ENCODE data around the gene CYP19A1.

The CYP19A1 gene

DNA sequence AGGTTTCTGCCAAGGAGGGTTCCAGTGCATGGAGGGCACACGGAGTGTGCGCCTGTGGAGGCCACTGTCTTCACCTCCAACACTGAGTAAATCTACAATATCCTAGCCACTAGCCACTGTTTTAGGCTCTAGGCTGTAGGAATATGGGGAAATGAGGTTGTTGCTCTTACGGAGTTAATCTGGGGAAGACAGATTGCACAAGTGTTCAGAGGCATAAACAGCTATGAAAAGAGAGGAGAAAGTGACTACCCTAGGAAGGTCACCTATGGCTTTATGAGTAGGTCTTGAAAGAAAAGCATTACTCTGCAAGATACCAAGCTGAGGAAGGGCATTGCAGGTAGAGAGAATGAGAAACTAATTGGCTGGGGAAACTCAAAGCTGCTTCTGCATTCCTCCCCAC, 85.7 kb downstream of the CYP19A1 start:
- no peak for DNase-seq

DNA sequence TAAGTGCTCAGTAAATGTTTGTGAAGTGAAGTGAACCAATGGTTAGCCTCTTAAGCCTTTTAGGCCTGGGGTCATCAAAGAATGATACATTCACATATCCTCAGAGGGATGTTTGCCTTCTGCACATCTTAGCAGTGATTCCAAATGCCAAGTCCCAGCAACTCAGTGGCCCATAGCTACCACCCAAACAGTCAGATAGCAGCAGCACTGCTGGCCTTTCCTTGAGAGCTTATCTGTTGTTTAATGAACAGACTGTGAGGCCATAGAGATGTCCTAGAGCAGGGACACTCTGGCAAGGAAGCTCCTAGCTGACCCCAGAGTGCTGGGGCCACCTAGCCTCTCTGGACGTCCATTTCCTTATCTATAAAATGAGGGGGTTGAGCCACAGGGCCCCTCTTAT, 86.8 kb downstream of the CYP19A1 start:
- DNase-seq, result no peak

DNA sequence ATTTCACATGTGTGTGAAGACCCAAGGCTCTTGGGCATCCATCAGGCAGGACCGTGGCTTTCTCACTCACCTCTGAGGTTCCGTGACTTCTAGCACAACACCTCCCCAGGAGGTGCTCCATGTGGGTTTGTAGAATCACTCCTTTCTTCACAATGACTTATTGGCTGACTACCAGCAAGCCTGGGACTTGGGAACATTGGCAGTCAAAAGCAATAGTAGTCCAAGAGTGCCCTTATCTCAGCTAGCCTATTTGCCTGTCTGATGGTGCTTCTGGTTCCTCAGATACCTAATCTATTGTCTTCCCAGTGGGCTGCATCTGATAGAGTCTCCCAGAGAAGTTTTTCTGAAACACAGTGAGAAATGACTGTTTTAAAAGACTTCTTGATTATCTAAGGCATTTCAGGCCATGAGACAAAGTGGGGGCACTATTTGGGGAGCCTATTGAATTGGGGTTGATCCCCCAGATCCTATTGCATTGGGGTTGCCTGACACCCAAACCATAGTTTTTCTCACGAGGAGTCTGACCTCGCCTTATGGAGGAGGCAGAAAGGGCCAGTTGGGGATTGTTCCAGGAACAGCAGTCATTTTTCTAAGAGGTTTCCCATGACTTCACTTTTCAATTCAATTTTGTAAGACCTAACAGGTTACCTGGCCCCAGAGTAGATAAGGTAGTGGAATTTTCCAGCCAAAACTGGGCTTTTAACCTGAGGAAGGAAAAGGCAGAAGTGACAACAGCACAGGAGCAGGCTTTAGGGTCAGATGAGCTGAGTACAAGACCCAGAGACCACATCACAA, 88.0 kb downstream of the CYP19A1 start:
- DNase-seq, result no peak

DNA sequence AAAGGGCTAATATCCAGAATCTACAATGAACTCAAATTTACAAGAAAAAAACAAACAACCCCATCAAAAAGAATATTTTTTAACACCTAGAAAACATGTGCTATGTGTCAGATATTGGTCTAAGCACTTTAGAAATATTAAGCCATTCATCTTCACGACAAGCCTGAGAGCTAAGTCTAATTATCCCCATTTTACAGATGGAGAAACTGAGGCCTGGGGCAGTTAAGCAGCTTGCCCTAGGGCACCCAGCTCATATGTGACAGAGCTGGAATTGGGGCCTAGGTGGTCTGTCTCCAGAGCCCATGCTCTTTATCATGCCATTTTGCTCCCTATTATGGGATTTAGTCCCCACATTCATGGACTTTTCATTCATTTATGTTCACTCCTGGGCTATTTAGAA, 92.8 kb downstream of the CYP19A1 start:
- DNase-seq, result no peak

DNA sequence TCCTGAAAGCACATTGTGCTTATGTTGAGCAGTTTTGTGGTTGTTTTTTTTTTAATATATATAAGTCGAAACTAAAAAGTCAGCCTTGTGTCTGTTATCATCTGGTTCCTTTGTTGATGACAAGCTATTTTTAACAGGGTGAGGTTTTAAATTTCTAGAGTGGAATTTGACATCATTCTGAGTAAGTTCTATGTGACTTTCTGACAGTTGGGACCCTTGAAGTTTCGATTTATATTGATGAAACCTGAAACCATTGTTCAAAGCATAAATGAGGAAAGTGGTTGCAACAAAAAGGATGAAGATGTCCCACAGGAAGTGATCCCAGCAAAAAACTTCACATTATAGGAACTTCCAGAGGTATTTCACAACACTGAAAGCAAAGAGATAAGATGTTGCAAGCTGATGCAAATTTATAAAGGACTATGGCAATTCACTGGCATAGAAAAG, 94.0 kb downstream of the CYP19A1 start:
- no peak for DNase-seq

DNA sequence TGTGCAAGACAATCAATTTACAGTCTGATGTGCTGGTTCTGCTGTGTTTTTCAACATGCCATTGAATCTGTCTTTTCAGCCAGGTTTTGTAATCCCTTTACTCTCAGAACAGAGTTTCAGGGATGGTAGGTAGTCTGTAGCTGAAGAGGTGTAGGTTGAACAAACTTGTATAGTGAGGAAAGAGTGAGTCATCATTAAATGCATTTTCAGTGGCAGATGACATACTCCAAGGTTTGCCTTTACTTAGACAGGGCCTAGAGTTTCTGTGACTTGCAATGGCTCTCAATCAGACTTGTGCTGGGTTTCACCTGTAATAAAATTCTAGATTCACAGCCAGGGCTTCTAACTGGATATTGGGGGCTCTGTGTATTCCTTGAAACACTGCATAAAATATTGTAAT, 94.6 kb downstream of the CYP19A1 start:
- DNase-seq, result no peak

DNA sequence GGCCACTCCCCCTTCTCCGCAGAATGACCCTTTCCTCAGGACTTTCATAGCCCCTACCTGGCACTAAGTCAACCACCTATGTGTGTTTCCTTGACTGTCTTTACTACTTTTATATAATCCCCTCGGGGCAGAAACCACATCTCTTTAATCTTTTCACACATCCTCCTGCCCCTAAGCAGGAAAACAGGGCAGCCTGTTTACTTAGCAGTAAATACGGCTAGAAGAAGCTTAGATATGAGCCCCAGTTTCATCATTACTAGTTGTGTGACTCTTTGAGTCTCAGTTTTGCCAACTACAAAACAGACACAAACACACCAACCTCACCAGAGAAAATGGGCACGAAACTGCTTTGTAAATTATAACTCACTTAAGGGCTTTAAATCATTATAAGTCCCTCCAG, 98.3 kb downstream of the CYP19A1 start:
- DNase-seq, result no peak

DNA sequence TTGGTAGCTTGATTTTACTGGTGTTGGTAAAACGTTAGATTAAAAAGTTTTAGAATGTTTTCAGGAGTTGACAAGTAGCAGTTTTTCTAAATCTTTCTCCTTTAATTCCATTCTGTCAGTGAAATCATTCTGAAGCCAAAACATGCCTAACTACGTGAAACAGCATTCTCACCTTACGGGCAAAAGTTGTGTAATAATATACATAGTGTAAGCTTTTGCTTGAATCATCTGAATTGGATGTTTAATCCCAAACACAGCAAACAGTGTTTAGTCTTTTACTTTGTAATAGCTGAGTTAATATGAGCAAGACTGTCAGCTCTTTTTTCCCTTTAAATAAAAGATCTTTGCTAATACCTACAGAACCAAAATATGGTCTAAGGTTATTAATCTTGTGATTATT, 100.6 kb downstream of the CYP19A1 start:
- no peak for DNase-seq

DNA sequence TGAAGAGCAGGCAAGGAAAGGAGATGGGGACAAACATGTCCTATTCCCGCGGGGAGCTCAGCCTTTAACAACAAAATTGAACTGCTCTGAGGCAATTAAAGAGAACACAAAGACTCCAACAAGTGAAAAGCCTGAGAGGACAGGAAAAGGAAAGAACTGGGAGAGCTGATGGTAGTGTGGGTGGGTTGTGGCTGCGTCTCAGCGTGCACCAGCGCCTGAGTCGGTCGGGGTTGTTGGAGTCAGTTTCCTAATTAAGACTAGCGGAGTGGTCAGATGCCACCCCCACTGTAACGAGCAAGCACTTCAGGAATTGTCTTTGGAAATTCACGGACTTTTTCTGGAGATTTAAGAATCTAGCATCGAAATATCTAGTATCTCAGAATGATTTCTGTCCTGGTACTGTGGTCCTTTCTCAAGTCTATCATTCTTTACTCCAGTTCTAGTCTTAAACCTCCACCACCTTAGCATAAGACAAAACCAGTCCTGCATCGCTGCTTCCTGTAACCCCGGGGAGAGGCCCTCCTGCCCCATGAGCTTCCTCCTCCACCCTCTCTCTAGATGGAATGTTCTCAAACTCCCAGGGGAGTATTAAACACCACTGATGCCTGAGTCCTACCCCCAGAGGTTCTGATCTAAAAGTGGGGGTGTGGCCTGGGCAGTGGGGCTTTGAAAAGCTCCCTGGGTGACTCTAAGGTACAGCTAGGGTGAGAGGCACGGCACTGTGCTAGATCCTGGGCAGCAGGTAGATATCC, 104.0 kb downstream of the CYP19A1 start:
- no peak for DNase-seq

DNA sequence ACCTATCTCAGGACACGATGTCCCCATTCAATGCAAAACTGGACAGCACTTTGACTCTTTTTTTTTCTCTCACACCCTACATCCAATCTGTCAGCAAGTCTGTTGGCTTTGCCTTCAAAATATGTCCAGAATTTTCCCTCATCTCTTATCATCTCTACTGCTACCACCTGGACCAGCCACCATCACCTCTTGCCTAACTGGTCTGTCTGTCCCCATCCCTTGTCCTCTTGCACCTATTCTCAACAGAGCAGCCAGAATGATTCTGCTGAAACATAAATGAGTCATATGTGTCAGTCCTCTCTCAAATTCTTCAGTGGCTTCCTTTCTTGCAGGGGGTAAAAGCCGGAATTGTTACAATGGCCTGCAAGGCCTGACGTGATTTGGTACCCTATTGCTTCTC, 105.8 kb downstream of the CYP19A1 start:
- no peak for DNase-seq

DNA sequence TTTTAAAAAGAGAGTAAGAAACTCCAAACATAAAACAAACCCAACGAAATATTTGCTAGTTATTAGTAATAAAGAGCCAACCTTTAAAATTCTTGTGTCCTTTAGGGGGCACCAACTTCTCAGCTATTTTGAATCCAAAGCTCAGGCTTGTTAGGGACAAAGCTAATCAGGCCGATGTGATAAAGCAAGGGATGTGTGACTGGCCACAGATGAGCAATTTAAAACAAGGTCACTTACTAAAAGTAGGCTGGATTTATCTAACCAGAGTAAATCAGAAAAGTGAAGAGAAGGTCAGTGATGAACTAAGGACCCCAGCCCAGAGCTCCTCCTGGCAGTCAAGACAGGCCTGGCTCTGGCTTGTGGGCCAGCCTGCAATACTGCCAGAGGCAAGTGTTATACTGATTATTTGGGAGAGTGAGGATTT, 108.5 kb downstream of the CYP19A1 start:
- DNase-seq, result no peak

DNA sequence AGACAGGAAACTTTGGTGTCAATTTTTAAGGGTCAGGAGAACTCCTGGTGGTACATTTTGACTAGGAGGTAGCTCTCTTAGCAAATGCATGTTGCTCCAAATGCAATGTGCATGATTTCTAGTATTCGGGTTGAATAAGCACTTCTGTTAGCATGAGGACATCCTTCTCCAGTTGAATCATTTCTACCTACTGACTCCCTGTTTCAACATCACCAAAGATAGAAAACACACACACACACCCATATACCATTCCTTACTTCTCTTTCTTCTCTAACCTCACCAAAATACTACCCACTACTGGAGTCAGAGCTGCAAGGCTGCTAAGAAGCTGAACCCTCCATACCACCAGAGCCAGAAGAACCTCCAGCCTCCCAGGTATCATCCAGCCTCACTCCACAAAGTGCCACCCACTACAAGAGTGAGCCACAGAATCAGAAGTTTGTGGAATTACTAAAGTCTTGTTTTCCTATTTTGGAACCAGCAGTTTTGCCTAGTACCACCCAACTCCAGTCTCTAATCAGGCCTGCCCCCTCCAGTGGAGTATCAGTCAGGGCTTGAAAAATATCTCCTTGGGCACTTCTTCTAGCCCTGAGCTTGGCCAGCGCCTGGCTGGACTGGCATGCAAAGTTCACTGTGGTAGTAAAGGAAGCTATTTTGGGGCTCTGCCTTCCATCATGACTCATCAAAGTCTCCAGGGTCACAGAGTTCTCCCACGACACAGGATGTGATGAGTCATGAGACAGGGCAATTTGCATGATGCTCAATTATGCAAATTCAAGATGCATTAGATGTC, 110.3 kb downstream of the CYP19A1 start:
- no peak for DNase-seq

DNA sequence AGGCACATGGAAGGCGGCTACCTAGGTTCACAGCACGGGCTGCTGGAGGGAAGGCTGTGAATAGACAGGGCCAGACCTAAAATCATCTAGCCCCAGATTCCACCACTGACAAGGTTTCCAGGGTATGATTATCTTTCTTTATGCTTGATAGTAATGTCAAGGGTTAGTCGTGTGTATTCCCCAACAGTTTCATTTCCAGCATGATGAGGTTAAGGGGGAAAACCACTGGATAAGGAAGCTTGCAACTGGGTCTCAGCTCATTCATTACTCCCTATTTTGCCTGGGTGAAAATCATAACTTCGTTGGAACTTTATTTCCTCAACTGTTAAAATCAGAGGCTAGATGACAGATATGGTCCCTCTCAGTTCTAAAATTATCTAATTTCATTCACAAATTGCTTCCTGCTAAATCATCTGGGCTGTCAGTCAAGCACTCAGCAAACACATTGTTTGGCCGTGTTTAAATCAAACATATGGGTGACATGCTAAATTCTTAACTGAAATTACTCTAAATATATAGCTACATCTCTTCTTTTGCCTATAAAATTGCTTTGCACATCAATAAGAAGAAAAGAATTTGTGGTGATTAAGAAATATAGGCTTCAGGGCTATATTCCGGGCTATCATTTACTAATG, 111.7 kb downstream of the CYP19A1 start:
- DNase-seq, result no peak

DNA sequence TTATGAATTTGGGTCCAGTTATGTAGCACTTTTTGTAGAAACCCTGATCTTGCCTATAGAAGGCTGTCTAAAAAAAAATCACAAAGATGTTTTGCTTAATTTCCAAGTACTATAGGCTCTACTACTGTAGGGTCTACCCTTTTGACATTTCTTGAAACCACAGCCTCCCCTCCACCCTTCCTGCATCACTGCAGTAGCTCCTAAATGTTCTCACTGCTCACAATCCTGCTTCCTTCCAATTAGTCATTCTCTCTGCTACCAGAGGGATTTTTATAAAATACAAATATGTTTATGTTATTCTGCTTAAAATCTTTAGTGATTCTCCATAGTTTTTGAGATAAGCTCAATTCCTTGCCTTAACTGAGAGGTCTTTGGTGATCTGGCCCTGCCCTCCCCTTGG, 114.0 kb downstream of the CYP19A1 start:
- DNase-seq, result no peak

DNA sequence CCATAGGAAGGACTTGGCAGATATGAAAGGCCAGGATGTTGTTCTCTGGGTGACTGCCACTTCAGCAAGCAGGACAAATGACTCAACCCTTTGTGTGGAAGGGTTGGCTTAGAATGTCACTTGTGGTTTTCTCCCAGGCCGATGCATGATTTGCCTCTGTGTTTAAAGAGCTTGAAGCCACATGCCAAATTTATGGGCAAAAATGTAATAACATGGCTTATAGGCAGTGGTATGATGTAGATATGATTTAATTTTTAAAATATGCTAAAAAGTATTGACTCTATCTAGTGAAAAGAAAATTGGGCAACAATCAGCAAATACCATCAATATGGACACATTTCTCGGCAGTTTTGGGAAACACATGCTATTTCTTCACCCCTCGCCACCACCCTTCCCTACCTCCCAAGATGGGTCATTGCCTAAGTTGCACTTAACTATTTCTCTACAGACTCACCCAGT, 114.6 kb downstream of the CYP19A1 start:
- DNase-seq, result no peak

DNA sequence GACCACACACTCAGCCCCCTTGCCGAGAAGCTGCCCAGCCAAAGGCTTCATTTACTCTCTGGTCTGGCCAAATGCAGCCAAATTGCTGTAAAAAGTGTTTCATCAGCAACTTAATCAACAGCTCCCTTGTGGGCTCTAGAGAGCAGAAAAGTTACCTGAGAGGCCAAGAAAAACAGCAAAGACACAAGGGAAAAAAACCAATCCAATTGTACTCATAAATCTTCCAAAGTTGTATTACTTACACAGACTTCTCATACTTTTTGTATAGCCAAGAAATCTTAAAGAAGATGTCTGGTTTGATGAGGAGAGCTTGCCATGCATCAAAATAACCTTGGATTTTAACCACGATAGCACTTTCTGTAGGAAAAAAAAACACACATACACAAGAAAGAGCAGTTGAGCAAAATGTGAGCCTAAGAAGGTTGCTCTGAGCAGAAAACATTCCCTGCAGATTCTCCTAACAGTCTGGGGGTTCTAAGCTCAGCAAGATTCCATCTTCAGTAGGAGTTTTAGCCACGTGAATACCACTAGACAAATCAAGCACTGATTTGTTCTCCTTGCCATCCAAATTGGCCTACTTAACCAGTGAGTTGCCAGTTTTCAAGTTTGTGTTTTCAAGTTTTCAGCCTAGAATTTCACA, 120.0 kb downstream of the CYP19A1 start:
- DNase-seq, result no peak

DNA sequence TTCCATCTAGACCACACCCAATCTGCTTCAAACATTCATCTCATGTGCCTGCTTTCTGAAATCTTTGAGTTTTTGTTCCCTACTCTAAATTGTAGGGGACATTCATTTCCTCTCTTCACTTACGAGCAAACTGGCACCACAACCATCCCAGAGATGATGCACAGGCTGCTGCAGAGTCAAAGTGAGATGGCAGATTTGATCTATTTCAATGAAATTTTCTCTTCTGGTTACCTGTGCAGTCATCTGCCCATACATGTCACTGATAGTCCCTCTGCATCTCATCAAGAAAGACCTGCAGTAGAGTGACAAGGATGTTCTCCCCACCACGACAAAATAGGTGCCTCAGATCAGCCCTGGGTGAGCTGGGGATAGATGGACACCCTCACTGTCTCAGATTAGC, 125.5 kb downstream of the CYP19A1 start:
- DNase-seq, result no peak

DNA sequence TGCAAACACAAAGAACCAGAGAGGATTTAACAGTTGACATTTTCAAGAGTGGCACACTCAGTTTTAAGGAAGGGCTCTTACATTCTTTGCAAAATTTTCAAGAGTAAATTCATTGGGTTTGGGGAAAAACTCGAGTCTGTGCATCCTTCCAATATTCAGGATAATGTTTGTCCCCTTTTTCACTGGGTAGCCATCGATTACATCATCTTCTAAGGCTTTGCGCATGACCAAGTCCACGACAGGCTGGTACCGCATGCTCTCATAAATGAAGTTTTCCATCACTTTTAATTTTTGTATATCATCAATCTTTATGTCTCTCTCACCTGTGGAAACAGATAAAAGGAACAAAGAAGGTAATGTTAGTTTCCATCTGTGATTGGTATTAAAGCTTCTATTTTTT, 126.2 kb downstream of the CYP19A1 start:
- DNase-seq, result no peak

DNA sequence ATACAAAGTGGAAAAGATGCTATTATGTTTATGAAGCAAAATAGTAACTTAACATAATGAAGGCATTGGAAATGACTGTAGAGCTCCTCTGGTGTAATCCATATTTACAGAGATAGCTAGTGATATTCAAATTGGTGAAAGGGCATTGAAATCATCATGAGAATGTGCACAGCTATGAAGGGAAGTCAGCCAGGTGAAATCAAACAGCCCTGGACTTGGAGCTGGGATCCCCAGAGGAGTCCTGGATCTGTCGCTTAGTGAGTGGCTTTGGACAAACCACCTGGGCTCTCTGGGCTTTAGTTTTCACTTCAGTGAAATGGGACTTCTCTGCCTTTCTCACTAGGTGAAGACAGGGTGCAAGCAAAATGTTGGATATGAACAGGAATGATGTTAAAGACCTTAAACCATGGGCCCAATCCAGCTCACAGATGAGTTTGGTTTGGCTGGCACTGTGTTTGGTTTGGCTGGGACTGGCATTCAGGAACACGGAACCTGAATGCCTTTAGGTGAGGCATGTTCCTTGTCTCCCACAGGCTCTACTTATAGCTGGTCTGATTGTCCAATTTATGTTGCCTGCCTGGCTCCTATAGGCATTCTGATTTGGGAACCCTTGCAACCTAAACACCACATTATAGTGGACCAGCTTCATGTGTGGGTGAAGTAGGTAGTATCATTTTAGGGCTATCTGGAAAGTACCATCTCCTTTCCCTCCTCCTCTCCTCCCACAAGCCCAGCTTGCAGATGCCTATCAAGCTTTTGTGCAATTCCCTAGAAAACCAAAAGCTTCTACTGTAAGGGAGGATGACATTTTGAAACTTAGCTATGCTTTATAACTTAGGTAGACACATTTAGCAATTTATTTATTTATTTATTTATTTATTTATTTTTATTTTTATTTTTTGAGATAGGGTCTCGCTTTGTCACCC, 133.1 kb downstream of the CYP19A1 start:
- DNase-seq, result no peak

DNA sequence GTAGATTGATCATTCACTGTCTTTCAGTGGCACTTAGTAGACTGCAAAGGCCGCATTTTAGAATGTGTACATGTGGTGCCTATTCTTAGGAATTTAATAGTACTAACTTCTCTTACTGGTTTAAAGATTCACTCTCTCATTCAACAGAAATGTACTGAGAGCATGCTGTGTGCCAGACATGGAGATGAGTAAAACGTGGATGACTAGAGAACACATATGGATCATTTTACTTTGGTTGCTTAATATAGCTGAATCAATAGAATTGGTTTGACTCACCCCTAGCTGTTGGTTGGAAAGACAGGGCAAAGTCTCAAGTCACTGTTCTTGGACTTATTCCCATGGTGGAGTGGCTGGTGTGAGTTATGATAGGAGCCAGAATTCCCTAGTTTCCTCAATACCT, 134.6 kb downstream of the CYP19A1 start:
- no peak for DNase-seq

DNA sequence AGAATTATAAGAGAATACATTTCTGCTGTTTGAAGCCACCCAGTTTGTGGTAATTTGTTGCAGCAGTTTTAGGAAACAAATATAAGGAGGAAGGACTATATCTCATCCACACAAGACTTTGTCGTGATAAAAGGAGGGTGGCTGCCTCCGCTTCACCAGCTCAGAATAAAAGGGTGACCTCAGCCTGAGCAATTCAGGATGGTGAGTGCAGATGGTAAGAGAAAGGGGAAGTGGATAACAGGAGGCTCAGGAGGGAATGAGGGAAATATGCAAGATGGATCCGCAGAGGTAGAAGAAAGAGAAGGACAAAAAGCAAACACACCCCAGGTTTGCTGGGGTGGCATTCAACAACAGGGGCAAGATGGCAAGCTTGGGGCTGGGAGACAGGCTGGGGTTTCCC, 135.6 kb downstream of the CYP19A1 start:
- DNase-seq, result no peak

All from NCI-H524 treated with DMSO at 0.1 percent for 48 hours (cell line).